Activated CD8-positive, alpha-beta memory T cell treated with anti-CD3 and anti-CD28 coated beads for 4 hours (primary cell): ENCODE measurements around the gene PRR20G.
"Not testable (repeated sequence)": the region's sequence is repeated elsewhere in the genome, so short reads cannot be mapped to it uniquely, and the experiment has no call there.

Source experiments
- DNase-seq, 2 donors: peaks; one replicate each; pipeline ENCODE4 v3.0.0-alpha.2; 2020; ENCODE audit warnings: low read depth in 2 of 2

Gene PRR20G

GRCh38 chr3:127299276-127299675, 11.4 kb upstream of the PRR20G start:
- no peak for DNase-seq

- no peak for DNase-seq
Observed at GRCh38 chr3:127296959-127297358, 9.1 kb upstream of the PRR20G start.

- DNase-seq: no peak
Observed at GRCh38 chr3:127296166-127296565, 8.3 kb upstream of the PRR20G start.

- not testable (repeated sequence) for DNase-seq
Observed at GRCh38 chr3:127293650-127294049, 5.8 kb upstream of the PRR20G start.

GRCh38 chr3:127291611-127292010, 3.8 kb upstream of the PRR20G start:
- no peak for DNase-seq

GRCh38 chr3:127291114-127291513, 3.3 kb upstream of the PRR20G start:
- no peak for DNase-seq

GRCh38 chr3:127289706-127290575, 2.1 kb upstream of the PRR20G start:
- DNase-seq: no peak

GRCh38 chr3:127288921-127289705, 1.3 kb upstream of the PRR20G start:
- DNase-seq: no peak

GRCh38 chr3:127288343-127288742, 497 bp upstream of the PRR20G start:
- DNase-seq: no peak

- no peak for DNase-seq
Observed at GRCh38 chr3:127286571-127287140, 1.2 kb downstream of the PRR20G start.

GRCh38 chr3:127284258-127284657, 3.6 kb downstream of the PRR20G start:
- DNase-seq: no peak

GRCh38 chr3:127277561-127277960, 10.3 kb downstream of the PRR20G start:
- no peak for DNase-seq

- DNase-seq: no peak
Observed at GRCh38 chr3:127276995-127277394, 10.9 kb downstream of the PRR20G start.

GRCh38 chr3:127276396-127276795, 11.4 kb downstream of the PRR20G start:
- no peak for DNase-seq

- no peak for DNase-seq
Observed at GRCh38 chr3:127275287-127275781, 12.5 kb downstream of the PRR20G start.

GRCh38 chr3:127274200-127274760, 13.6 kb downstream of the PRR20G start:
- no peak for DNase-seq

- no peak for DNase-seq
Observed at GRCh38 chr3:127273206-127273605, 14.6 kb downstream of the PRR20G start.

GRCh38 chr3:127266186-127266585, 21.7 kb downstream of the PRR20G start:
- DNase-seq: no peak

- DNase-seq: no peak
Observed at GRCh38 chr3:127265581-127265981, 22.3 kb downstream of the PRR20G start.

GRCh38 chr3:127264794-127265514, 22.9 kb downstream of the PRR20G start:
- no peak for DNase-seq

GRCh38 chr3:127264292-127264691, 23.6 kb downstream of the PRR20G start:
- DNase-seq: no peak
